Middle frontal gyrus (tissue), 1 donor: Measurements from ENCODE around the gene DISP3.

Source experiments
- DNase-seq: peaks from one replicate; pipeline ENCODE4 v3.0.0-alpha.2; 2015; ENCODE audit warnings: low spot score; ENCODE audit errors: extremely low spot score

DISP3 gene

GRCh38 chr1:11527541-11528452, 48.8 kb downstream of the DISP3 start:
- no peak for DNase-seq

GRCh38 chr1:11528611-11529261, 49.8 kb downstream of the DISP3 start:
- no peak for DNase-seq

- no peak for DNase-seq
These were observed 50.4 kb downstream of the DISP3 start for GRCh38 chr1:11529330-11529729.

GRCh38 chr1:11529763-11530730, 51.1 kb downstream of the DISP3 start:
- DNase-seq, result no peak

GRCh38 chr1:11530731-11531311, 51.9 kb downstream of the DISP3 start:
- DNase-seq, result no peak

GRCh38 chr1:11531314-11531870, 52.4 kb downstream of the DISP3 start:
- DNase-seq, result no peak

GRCh38 chr1:11531943-11532342, 53.0 kb downstream of the DISP3 start:
- DNase-seq, result no peak

- no peak for DNase-seq
These were observed 55.1 kb downstream of the DISP3 start for GRCh38 chr1:11533790-11534787.

GRCh38 chr1:11534846-11535245, 55.9 kb downstream of the DISP3 start:
- DNase-seq, result no peak

- DNase-seq, result no peak
These were observed 56.4 kb downstream of the DISP3 start for GRCh38 chr1:11535316-11535715.

GRCh38 chr1:11535761-11536572, 57.0 kb downstream of the DISP3 start:
- no peak for DNase-seq

- DNase-seq, result no peak
These were observed 57.8 kb downstream of the DISP3 start for GRCh38 chr1:11536573-11537379.

- DNase-seq, result no peak
These were observed 58.4 kb downstream of the DISP3 start for GRCh38 chr1:11537380-11537764.

- DNase-seq, result no peak
These were observed 59.1 kb downstream of the DISP3 start for GRCh38 chr1:11537854-11538591.

- no peak for DNase-seq
These were observed 59.9 kb downstream of the DISP3 start for GRCh38 chr1:11538886-11539285.

GRCh38 chr1:11539850-11540772, 61.2 kb downstream of the DISP3 start:
- DNase-seq, result no peak
